Cerebellar nuclear complex (tissue), 1 donor: ENCODE measurements around the gene RRP1.

Experiments used
- DNase-seq, 2 experiments: peaks; one replicate each; lab custom pipeline; 2025; lab: John Stamatoyannopoulos, UW

RRP1 gene

GRCh38 chr21:43789276-43790009 lies at the start of gene RRP1:
Gene RRP1 (plus strand): TSS chr21:43789577. CDS start chr21:43789630, 53 bp downstream.
- DNase-seq = peak; percentile 15 to 37

GRCh38 chr21:43739621-43740435 lies 49.5 kb upstream of the RRP1 start:
- no peak for DNase-seq

GRCh38 chr21:43740497-43741156 lies 48.8 kb upstream of the RRP1 start:
- DNase-seq = no peak

- no peak for DNase-seq
Measured at GRCh38 chr21:43741423-43742096, 47.8 kb upstream of the RRP1 start.

GRCh38 chr21:43743947-43744346 lies 45.4 kb upstream of the RRP1 start:
- DNase-seq = no peak

- DNase-seq = no peak
Measured at GRCh38 chr21:43744725-43745124, 44.7 kb upstream of the RRP1 start.

- no peak for DNase-seq
Measured at GRCh38 chr21:43745772-43746517, 43.4 kb upstream of the RRP1 start.

- DNase-seq = no peak
Measured at GRCh38 chr21:43748622-43749021, 40.8 kb upstream of the RRP1 start.

- no peak for DNase-seq
Measured at GRCh38 chr21:43749651-43750262, 39.6 kb upstream of the RRP1 start.

- DNase-seq = no peak
Measured at GRCh38 chr21:43750339-43751033, 38.9 kb upstream of the RRP1 start.

GRCh38 chr21:43751955-43752591 lies 37.3 kb upstream of the RRP1 start:
- no peak for DNase-seq

GRCh38 chr21:43752758-43753438 lies 36.5 kb upstream of the RRP1 start:
- DNase-seq = no peak

- DNase-seq = no peak
Measured at GRCh38 chr21:43753439-43753799, 36.0 kb upstream of the RRP1 start.

GRCh38 chr21:43754948-43755781 lies 34.2 kb upstream of the RRP1 start:
- peak; percentile 1 to 22 for DNase-seq

- no peak for DNase-seq
Measured at GRCh38 chr21:43755820-43756594, 33.4 kb upstream of the RRP1 start.

- DNase-seq = peak in 1 of 2 experiments; percentile 4
Measured at GRCh38 chr21:43757601-43758000, 31.8 kb upstream of the RRP1 start.

GRCh38 chr21:43758111-43758641 lies 31.2 kb upstream of the RRP1 start:
- no peak for DNase-seq
